Rectal smooth muscle tissue (tissue), 1 donor: ENCODE data around the gene CHI3L1.

Experiments used
- H3K27ac ChIP-seq: one replicate; pipeline ENCODE4 v1.7.0; 2013; ENCODE audit warnings: low read depth, low read length, inconsistent platforms
- H3K27me3 ChIP-seq: one replicate; pipeline ENCODE4 v1.7.0; 2013; ENCODE audit warnings: low read length; ENCODE audit not compliant: control insufficient read depth, insufficient read depth
- H3K36me3 ChIP-seq: one replicate; pipeline ENCODE4 v1.7.0; 2013; ENCODE audit warnings: low read length; ENCODE audit not compliant: control insufficient read depth, insufficient read depth
- H3K4me1 ChIP-seq: one replicate; pipeline ENCODE4 v1.7.0; 2013; ENCODE audit warnings: low read length; ENCODE audit not compliant: control insufficient read depth, insufficient read depth
- H3K4me3 ChIP-seq: one replicate; pipeline ENCODE4 v1.7.0; 2013; ENCODE audit warnings: low read length
- H3K9ac ChIP-seq: one replicate; pipeline ENCODE4 v1.7.0; 2013; ENCODE audit warnings: low read length

CHI3L1 gene

DNA sequence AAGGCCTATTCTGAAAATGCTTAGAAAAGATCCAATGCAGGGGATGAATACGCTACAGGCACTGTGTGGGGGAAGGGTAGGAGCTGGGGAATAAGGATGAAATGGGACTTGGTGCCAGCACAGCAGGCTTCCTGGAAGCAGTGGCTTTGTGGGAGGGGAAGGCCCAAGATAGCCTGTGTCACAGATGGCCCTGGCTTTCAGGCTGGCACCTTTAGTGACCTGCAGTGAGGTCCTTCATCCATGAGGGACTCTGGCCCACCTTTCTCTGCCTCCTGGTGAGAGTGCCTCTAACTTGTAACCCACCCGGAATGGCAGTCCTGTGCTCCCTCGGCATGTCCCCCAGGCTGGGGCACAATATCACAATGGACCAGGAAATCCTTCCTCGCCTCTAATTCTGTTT, 919 bp downstream of the CHI3L1 start:
- H3K4me1 ChIP-seq: no peaks in the 10 kb centered on the region
- no peaks in the 10 kb centered on the region for H3K27me3 ChIP-seq
- no peak overlapping the region for H3K27ac ChIP-seq
- no peaks in the 10 kb centered on the region for H3K36me3 ChIP-seq
- no peak overlapping the region for H3K9ac ChIP-seq
- no peak overlapping the region for H3K4me3 ChIP-seq

DNA sequence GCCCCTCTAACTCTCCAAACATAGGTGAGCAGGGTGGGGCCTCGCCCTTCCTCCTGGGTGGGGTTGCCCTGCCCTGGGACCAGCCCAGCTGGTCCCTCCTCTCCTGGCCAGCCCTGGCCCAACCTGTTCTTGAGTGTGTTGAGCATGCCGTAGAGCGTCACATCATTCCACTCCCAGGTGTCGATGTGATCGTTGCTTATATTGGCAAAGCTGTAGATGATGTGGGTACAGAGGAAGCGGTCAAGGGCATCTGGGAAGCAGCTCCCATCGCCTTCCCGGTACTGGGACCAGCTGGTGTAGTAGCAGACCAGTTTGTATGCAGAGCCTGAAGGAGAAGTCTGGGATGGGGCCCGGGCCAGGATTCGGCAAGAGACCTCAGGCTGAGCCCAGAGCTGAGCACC, 1.4 kb downstream of the CHI3L1 start:
- H3K36me3 ChIP-seq: no peaks in the 10 kb centered on the region
- H3K27me3 ChIP-seq: no peaks in the 10 kb centered on the region
- H3K9ac ChIP-seq: no peak overlapping the region
- no peaks in the 10 kb centered on the region for H3K4me1 ChIP-seq
- H3K27ac ChIP-seq: no peak overlapping the region
- no peak overlapping the region for H3K4me3 ChIP-seq

DNA sequence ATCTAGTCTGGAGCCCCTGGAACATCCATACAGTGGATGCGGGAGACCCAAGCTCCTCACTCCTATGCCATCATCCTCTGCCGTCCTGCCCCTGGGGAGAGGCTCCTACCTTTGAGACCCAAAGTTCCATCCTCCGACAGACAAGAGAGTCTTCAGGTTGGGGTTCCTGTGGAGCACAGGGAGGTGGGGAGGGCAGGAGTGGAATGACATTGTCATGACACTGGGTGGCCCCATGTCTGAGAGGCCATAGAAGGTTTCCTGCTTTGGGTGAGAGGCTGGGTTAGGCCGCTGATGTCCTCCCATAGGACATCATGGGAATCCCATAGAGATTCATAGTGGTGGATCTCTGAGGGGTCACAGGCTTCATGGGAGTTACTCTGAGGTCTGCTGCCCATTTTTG, 2.0 kb downstream of the CHI3L1 start:
- H3K27ac ChIP-seq: no peak overlapping the region
- H3K27me3 ChIP-seq: no peaks in the 10 kb centered on the region
- no peak overlapping the region for H3K4me3 ChIP-seq
- no peaks in the 10 kb centered on the region for H3K4me1 ChIP-seq
- no peaks in the 10 kb centered on the region for H3K36me3 ChIP-seq
- no peak overlapping the region for H3K9ac ChIP-seq

DNA sequence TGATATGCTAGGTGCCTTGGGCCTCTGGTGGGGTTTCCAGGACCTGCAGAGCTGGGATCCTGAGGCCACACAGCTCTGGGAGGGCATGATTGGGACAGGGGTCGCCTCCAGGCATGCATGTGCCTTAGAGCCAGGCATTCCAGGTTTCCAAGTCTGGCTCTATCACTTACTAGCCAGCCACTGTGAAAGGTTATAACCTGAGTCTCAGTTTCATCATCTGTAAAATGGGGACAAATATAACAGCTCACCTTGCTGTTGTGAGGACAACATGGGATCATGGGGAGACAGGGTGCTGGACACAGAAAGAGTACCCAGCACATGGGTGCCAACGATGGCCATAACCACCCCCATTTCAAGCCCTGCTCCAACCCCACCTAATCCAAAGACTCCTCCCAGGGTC, 2.7 kb downstream of the CHI3L1 start:
- H3K4me1 ChIP-seq: no peaks in the 10 kb centered on the region
- no peak overlapping the region for H3K9ac ChIP-seq
- H3K27ac ChIP-seq: no peak overlapping the region
- H3K27me3 ChIP-seq: no peaks in the 10 kb centered on the region
- H3K36me3 ChIP-seq: no peaks in the 10 kb centered on the region
- H3K4me3 ChIP-seq: no peak overlapping the region

DNA sequence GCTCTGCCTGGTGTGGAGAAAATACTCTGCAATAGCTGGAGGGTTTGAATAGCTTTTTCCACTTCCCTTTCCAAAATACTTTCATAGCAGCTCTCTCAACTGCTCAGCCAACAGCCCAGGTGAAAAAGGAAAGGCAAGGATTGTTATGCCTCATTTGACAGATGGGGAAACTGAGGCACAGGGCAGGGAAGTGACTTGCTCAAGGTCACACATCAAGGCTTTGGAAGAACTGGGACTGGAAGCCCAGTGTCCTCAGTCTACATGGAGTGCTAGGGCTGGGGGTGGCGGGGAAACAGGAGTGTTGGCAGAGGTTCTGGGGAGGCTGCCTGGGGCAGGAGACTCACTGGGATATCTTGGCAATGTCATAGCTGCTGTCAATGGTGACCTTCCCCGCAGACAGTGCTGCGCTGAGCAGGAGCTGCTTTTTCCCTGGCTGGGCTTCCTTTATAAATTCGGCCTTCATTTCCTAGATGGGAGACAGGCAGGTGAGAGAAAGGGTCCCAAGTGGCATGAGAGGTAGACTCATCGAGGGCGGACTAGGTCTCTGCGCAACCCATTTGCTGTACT, 4.0 kb downstream of the CHI3L1 start:
- no peaks in the 10 kb centered on the region for H3K36me3 ChIP-seq
- no peaks in the 10 kb centered on the region for H3K27me3 ChIP-seq
- no peak overlapping the region for H3K4me3 ChIP-seq
- no peak overlapping the region for H3K9ac ChIP-seq
- no peak overlapping the region for H3K27ac ChIP-seq
- no peaks in the 10 kb centered on the region for H3K4me1 ChIP-seq

DNA sequence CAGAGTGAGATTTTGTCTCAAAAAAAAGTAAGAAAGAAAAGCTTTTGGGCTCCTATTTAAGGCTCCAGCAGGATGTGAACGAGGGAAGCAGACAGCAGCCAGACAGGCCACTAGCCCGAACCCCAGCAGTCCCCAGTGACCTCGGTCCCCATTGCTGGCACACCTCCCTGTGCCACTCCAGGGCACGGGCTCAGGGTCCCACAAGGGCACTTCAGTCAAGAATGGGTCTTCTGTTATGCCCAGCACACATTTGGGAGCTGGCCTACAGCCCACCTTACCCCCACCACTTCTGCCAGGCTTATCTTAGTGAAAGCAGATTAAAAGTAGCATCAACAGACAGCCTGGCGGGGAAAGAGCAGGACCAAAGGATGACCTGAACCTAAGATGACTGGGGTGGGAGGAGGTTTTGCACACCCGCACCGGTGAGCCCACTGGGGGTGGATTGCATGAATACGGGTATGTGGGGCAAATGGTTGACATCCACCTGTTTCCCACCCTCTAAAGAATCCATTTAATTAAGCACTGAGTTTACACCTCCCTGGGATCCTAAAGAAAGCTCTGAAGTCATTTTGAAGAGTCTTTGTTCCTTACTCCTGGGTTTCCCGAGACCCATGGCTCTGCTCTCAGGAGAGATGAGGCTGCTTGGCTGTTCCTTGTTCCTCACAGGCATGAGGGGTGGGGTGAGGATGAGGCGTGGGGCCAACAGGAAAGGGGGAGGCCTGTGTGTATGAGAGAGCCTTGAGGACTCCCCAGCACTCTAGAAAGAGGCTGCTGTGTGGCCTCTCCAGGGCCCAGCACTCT, 4.7 kb downstream of the CHI3L1 start:
- no peak overlapping the region for H3K9ac ChIP-seq
- no peaks in the 10 kb centered on the region for H3K36me3 ChIP-seq
- no peak overlapping the region for H3K4me3 ChIP-seq
- H3K27ac ChIP-seq: no peak overlapping the region
- H3K4me1 ChIP-seq: no peaks in the 10 kb centered on the region
- no peaks in the 10 kb centered on the region for H3K27me3 ChIP-seq

DNA sequence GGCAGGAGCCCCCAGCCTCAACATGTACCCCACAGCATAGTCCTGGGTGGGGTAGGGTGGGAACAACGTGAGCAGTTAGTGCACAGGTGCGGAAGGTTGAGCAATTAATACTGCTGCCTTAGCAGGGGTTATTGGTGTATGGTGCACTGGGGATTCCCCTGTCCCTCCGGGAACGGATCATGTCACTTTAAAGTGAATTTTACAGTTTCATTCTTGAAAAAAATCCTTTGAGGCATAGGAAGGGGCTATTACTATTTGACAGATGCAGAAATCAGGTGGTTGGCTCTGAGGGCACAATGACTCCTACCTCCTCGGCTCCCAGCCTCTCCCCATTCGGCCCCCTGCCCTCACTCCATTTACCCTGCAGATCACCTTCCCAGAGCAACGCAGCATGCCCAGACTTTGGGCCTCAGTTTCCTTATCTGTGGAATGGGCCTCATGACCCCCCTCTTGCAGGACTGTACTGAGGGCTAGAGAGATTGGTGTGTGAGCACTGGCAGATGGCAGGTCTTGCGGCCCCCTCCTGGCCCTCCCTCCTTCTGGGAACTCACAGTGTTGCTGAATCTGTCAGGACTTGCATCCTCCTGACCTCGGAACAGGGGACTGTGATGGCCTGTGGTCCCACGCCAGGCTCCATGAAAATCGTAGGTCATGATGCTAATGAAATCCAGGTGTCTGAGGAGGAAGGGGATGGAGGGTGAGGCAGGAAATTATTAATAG, 5.7 kb downstream of the CHI3L1 start:
- Histone ChIP-seq H3K9ac (no peak overlapping the region), H3K4me3 (no peak overlapping the region), H3K36me3 (no peaks in the 10 kb centered on the region), H3K27me3 (no peaks in the 10 kb centered on the region), H3K27ac (no peak overlapping the region), H3K4me1 (no peaks in the 10 kb centered on the region)

DNA sequence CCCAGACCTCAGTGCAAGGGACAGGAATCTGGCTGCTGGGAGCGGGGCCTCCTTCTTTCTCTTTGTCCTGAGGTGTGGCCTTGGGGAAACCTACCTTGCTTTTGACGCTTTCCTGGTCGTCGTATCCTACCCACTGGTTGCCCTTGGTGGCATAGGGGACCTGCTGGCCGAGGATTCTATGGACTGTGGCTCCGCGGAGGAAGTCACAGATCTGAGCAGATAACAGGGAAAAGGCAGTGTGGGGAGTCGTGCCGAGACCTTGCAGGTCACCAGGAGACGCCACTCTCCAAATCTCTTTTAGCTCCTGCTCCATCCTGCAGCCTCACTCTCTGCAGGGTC, 6.9 kb downstream of the CHI3L1 start:
- H3K4me1 ChIP-seq: no peaks in the 10 kb centered on the region

DNA sequence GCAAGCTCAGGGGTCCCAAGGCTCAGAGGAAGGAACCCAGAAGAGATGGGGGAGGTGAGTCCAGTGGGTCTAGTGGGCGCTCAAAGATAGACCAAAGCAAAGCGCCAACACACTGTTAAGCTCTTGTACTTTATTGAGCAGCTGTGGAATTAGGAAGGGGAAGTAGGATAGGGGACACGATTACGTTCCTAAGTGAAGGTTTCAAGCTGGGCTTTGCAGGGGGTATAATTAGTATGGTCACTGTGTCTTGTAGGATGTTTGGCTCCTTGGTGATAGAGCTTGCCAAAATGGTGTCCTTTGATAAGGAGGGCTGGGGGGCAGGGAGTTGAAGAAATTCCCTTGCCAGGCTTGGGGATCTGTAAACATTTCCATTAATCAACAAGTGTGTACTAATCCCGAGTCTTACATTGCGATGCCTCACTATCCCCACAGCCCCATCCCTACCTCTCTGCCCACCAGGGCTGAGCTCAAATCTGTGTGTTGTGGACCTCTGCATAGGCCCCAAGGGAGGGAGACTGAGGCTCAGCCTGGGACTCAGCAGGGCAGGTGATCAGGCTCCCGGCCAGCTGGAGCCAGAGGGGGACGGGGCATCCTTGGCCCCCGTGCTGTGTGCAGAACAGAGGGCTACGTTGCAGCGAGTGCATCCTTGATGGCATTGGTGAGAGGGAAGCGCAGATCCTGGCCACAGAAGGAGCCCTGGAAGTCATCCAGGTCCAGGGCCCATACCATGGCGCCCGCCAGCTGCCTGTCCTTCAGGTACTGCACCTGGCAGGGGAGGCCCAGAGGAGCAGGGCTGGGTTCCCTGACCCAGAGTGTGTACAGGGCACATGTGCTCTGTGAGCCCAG, 7.5 kb downstream of the CHI3L1 start:
- Histone ChIP-seq H3K36me3 (no peaks in the 10 kb centered on the region), H3K27me3 (no peaks in the 10 kb centered on the region), H3K27ac (no peak overlapping the region), H3K9ac (no peak overlapping the region), H3K4me1 (no peaks in the 10 kb centered on the region), H3K4me3 (no peak overlapping the region)

More for the DNA sequence above, 6.9 kb downstream of the CHI3L1 start:
- Histone ChIP-seq H3K9ac (no peak overlapping the region), H3K27me3 (no peaks in the 10 kb centered on the region), H3K4me3 (no peak overlapping the region), H3K27ac (no peak overlapping the region), H3K36me3 (no peaks in the 10 kb centered on the region)

DNA sequence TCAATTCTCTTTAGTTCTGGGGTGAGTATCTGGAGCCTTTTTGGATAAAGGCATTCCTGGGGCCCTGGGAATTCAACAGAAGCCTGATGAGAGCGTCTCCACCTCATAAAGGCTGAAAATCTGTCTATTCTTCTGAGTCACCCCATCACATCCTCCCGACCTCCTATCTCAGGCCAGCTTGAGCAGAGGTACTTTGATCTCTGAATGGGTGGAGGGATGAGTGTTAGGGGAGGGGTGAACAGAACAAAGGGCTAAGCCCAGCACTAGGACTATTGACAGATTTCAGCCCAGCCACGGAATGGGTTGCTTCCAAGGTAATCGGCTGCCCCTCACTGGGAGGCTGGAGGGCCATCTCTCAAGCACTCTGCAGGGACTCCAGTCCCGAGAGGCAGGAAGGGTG, 8.4 kb downstream of the CHI3L1 start:
- Histone ChIP-seq H3K27ac (no peak overlapping the region), H3K4me3 (no peak overlapping the region), H3K4me1 (no peaks in the 10 kb centered on the region), H3K36me3 (no peaks in the 10 kb centered on the region), H3K9ac (no peak overlapping the region), H3K27me3 (no peaks in the 10 kb centered on the region)

DNA sequence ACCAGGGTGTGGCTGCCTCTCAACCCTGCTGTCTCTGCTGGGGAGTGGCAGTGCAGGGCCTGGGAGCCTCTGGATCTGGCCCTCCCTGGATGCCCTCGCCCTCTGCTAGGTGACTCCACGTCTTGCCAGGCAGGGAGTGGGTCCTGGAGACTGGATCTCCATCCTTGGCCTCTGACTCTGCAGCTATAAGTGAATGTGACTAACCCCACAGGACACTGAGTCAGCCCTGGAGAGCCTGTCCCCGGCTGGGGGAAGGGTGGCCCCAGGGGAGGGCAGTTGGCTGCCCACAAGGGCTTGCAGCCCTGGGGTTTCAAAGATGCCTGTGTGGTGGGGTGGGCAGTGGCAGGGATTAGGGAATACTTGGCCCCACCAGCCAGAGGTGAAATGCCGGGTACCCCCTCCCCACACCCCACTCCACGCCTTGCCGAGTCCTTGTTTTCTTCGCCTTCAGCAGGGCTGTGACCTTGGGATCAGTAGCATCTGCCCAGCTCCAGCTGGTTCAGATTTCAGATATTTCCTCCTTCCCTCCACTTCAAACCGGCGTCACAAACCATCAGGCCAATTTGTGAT, 8.9 kb downstream of the CHI3L1 start:
- H3K36me3 ChIP-seq: no peaks in the 10 kb centered on the region
- no peaks in the 10 kb centered on the region for H3K4me1 ChIP-seq
- no peak overlapping the region for H3K27ac ChIP-seq
- H3K9ac ChIP-seq: no peak overlapping the region
- H3K27me3 ChIP-seq: no peaks in the 10 kb centered on the region
- H3K4me3 ChIP-seq: no peak overlapping the region

DNA sequence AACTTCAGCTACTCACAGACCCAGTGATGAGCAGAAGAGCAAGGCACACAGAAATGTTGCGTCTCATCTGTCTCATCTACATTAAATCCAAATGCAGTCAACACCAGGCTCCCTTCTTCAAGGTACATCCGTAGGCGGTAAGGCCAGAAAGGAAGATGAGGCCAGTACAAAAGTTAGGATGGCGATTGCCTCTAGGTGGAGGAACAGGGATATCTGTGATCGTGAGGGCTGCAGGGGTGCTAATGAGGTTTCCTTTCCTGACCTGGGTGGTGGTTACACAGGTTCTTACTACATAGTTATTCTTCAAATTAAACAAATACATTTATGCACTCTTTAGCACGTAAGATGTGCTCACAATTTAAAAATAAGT, 9.5 kb downstream of the CHI3L1 start:
- Histone ChIP-seq H3K27me3 (no peaks in the 10 kb centered on the region), H3K27ac (no peak overlapping the region), H3K9ac (no peak overlapping the region), H3K36me3 (no peaks in the 10 kb centered on the region), H3K4me1 (no peaks in the 10 kb centered on the region), H3K4me3 (no peak overlapping the region)
